SK-N-MC (cell line): ENCODE data around the gene STYXL1.

Experiments used
- EZH2 ChIP-seq: fragments of 200-600 bp; sonication (generic); IDR thresholded peaks from one replicate; pipeline ENCODE4 v1.6.1; 2017; ENCODE audit warnings: antibody characterized with exemption
- FOXP2 ChIP-seq: optimal IDR thresholded peaks from 2 replicates; pipeline ENCODE3; 2011; ENCODE audit warnings: mild to moderate bottlenecking, moderate library complexity; ENCODE audit not compliant: insufficient read depth; ENCODE audit errors: extremely low read length, control extremely low read depth
- POLR2AphosphoS5 ChIP-seq: IDR thresholded peaks from 2 replicates; pipeline ENCODE4 v1.6.1; 2012; ENCODE audit warnings: mild to moderate bottlenecking, low read depth, low read length, borderline replicate concordance

GRCh38 chr7:76016191-76016947, 31.4 kb downstream of the STYXL1 start:
- TF ChIP-seq EZH2 (no peak), POLR2AphosphoS5 (no peak), FOXP2 (no peak)
